DOHH2 (cell line): ENCODE data around the gene SAMD15.

Source experiments
- H3F3A ChIP-seq: fragments of 200-600 bp; sonication (generic), shearing (Covaris generic); 2 replicates; pipeline ENCODE4 v1.6.0; 2016; ENCODE audit warnings: antibody characterized with exemption, mild to moderate bottlenecking; ENCODE audit not compliant: control insufficient read depth, insufficient read depth
- H3K27ac ChIP-seq: fragments of 200-600 bp; sonication (generic); 2 replicates; pipeline ENCODE4 v1.5.1; 2014; ENCODE audit warnings: low read depth, mild to moderate bottlenecking, low read length, moderate library complexity
- H3K27me3 ChIP-seq: fragments of 200-600 bp; sonication (generic); 2 replicates; pipeline ENCODE4 v1.6.1; 2014; ENCODE audit warnings: mild to moderate bottlenecking, low read length, mixed read lengths; ENCODE audit not compliant: control insufficient read depth
- H3K36me3 ChIP-seq: fragments of 200-600 bp; sonication (generic); 2 replicates; pipeline ENCODE4 v1.6.1; 2014; ENCODE audit warnings: mild to moderate bottlenecking, low read length, moderate library complexity, mixed read lengths; ENCODE audit not compliant: control insufficient read depth
- H3K4me1 ChIP-seq: fragments of 200-600 bp; sonication (generic); 2 replicates; pipeline ENCODE4 v1.6.1; 2014; ENCODE audit warnings: mild to moderate bottlenecking, low read length, mixed read lengths; ENCODE audit not compliant: control insufficient read depth
- H3K4me2 ChIP-seq: fragments of 200-600 bp; sonication (generic); 2 replicates; pipeline ENCODE4 v1.6.0; 2014; ENCODE audit warnings: mild to moderate bottlenecking, low read length, moderate library complexity
- H3K4me3 ChIP-seq: fragments of 200-600 bp; sonication (generic); 2 replicates; pipeline ENCODE4 v1.5.1; 2014; ENCODE audit warnings: mild to moderate bottlenecking, low read length, mixed read lengths
- H3K79me2 ChIP-seq: fragments of 200-600 bp; sonication (generic); 2 replicates; pipeline ENCODE4 v1.6.1; 2014; ENCODE audit warnings: mild to moderate bottlenecking, low read length, mixed read lengths; ENCODE audit not compliant: control insufficient read depth
- H3K9me2 ChIP-seq: fragments of 200-600 bp; sonication (generic); replicated peaks from 2 replicates; pipeline ENCODE4 v1.6.1; 2014; ENCODE audit warnings: mild to moderate bottlenecking, low read length, mixed read lengths; ENCODE audit not compliant: control insufficient read depth
- H3K9me3 ChIP-seq: fragments of 200-600 bp; sonication (generic); 2 replicates; pipeline ENCODE4 v1.6.1; 2014; ENCODE audit warnings: antibody characterized with exemption, low read length, mixed read lengths; ENCODE audit not compliant: control insufficient read depth, insufficient read depth
- H4K20me1 ChIP-seq: fragments of 200-600 bp; sonication (generic); 2 replicates; pipeline ENCODE4 v1.6.0; 2014; ENCODE audit warnings: low read depth, mild to moderate bottlenecking, antibody characterized with exemption, low read length, moderate library complexity; ENCODE audit not compliant: control insufficient read depth, insufficient read depth
- EZH2phosphoT487 ChIP-seq: fragments of 200-600 bp; sonication (generic); IDR thresholded peaks from 2 replicates; pipeline ENCODE4 v1.6.1; 2017; ENCODE audit warnings: borderline replicate concordance, mild to moderate bottlenecking, antibody characterized with exemption, low read length, moderate library complexity, mixed read lengths
- TF ChIP-seq, protein P1 (sequence below): fragments of 200-600 bp; sonication (generic); IDR thresholded peaks from one replicate; pipeline ENCODE4 v1.5.1; 2014; ENCODE audit warnings: antibody characterized with exemption, mild to moderate bottlenecking, low read depth, low read length; ENCODE audit not compliant: poor library complexity, severe bottlenecking

SAMD15 gene

DNA sequence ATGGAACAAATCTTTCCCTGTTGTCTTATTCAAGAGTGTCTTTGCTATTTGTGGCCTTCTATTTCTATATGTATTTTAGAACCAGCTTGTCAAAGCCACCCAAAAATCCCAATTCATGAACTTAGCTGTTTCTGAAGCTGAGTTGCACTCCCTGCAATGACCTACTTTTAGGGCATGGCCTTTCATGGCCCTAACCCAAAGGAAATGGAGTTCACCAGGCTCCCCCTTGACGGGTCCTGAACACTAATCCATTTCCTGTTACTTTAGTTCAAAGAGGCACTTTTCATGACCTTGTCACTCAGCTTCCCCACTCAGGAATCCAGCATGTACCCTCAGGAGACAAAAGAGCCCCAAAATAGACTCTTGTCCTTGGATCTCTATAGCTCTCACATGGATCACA is 7.9 kb upstream of the SAMD15 start:
- TF ChIP-seq EZH2phosphoT487 = no peak
- TF ChIP-seq, protein P1, sequence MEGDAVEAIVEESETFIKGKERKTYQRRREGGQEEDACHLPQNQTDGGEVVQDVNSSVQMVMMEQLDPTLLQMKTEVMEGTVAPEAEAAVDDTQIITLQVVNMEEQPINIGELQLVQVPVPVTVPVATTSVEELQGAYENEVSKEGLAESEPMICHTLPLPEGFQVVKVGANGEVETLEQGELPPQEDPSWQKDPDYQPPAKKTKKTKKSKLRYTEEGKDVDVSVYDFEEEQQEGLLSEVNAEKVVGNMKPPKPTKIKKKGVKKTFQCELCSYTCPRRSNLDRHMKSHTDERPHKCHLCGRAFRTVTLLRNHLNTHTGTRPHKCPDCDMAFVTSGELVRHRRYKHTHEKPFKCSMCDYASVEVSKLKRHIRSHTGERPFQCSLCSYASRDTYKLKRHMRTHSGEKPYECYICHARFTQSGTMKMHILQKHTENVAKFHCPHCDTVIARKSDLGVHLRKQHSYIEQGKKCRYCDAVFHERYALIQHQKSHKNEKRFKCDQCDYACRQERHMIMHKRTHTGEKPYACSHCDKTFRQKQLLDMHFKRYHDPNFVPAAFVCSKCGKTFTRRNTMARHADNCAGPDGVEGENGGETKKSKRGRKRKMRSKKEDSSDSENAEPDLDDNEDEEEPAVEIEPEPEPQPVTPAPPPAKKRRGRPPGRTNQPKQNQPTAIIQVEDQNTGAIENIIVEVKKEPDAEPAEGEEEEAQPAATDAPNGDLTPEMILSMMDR = no peak
- H3K9me3 ChIP-seq = no peaks in the 10 kb centered on the region
- peak overlapping the region; percentile 10 for H3K4me3 ChIP-seq
- H3K9me2 ChIP-seq = no peaks in the 10 kb centered on the region
- H3K36me3 ChIP-seq = peaks cover 58% of the 10 kb centered on the region
- H3K79me2 ChIP-seq = peaks cover 89% of the 10 kb centered on the region
- H3K4me1 ChIP-seq = peaks cover 94% of the 10 kb centered on the region
- peak overlapping the region; percentile 6; the same call in 1 of the 2 replicates for H3K27ac ChIP-seq
- no peaks in the 10 kb centered on the region for H4K20me1 ChIP-seq
- H3K4me2 ChIP-seq = peak overlapping the region; percentile 39
- H3F3A ChIP-seq = peaks cover 27% of the 10 kb centered on the region
- no peaks in the 10 kb centered on the region for H3K27me3 ChIP-seq

DNA sequence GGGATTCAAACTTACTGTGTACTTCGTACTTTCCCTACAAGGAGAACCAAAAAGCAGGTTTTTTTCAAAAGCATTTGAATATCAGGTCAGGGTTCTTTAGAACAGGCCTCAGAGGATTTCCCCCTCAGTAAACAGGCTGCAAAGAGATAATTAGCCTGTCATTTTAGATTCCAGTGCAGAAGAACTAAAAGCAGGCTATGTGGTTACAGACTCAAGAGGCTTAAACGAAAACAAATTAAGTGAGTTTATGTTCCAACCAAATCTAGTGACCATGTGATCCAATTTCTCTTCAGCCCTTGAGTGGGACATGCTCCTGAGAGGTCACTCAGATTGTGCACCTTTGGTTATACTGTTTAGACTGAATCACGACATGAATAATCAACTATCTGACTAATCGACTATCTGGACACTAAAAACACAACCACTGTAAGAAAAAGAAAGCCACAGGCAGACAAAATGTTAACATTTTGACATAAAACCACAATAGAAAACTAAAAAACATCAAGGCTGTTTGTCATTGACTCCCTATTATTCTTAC is 4.8 kb upstream of the SAMD15 start:
- H3K27ac ChIP-seq = peak overlapping the region; percentile 99
- H3K36me3 ChIP-seq = peaks cover 59% of the 10 kb centered on the region
- H3K27me3 ChIP-seq = no peaks in the 10 kb centered on the region
- peak overlapping the region; percentile 91 for H3K4me2 ChIP-seq
- H3K9me2 ChIP-seq = no peaks in the 10 kb centered on the region
- H3K79me2 ChIP-seq = peaks cover 85% of the 10 kb centered on the region
- peaks cover 36% of the 10 kb centered on the region for H3F3A ChIP-seq
- peaks cover 77% of the 10 kb centered on the region for H3K4me1 ChIP-seq
- peak overlapping the region; percentile 70 for H3K4me3 ChIP-seq
- no peaks in the 10 kb centered on the region for H3K9me3 ChIP-seq
- no peaks in the 10 kb centered on the region for H4K20me1 ChIP-seq
- TF ChIP-seq, protein P1 = no peak
- TF ChIP-seq EZH2phosphoT487 = no peak

DNA sequence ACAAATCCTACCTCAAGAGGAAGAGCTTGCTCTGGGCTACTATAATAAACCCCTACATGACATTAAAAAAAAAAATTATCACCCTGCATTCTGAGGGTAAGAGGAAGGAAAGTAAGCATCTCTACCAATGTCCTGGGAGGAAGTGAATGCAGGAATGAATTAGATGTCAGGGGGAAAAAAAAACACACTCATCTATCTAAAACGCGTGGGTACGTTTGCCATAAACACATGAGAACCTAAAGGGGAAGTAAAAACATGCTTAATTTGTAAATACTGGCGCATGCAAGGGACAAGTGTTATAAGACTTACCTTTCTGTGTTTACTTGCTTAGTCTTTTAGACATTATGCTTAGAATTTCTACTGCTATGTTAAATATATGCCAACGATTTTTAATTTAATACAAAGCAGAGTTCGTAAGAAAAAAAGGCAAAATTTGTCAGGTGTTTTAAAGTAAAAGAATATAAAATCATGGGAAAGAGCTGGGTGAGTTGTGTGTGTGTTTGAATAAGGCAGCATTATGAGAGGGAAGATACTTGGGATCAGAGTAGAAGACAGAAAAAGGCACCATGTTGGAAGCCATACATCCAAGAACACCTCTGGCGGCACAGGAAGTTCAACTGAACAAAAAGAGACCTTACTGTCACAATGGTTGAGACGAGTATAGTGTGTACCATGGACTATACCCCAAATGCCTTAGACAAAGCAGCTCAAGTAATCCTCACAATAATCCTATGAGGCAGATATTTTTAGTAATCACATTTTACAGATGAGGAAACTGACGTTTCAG is 1.8 kb upstream of the SAMD15 start:
- Histone ChIP-seq H3K27me3 (no peaks in the 10 kb centered on the region), H3K27ac (peak overlapping the region; percentile 99), H3K9me2 (no peaks in the 10 kb centered on the region)

More for the DNA sequence above, 1.8 kb upstream of the SAMD15 start:
- Histone ChIP-seq H3K79me2 (peaks cover 57% of the 10 kb centered on the region), H3K36me3 (peaks cover 48% of the 10 kb centered on the region), H3K4me2 (peak overlapping the region; percentile 80), H3K9me3 (no peaks in the 10 kb centered on the region), H3F3A (peaks cover 36% of the 10 kb centered on the region), H4K20me1 (no peaks in the 10 kb centered on the region), H3K4me3 (peak overlapping the region; percentile 99), H3K4me1 (peaks cover 58% of the 10 kb centered on the region)
- no peak for TF ChIP-seq EZH2phosphoT487
- TF ChIP-seq, protein P1 = no peak
